Measurements from ENCODE around the gene CPNE7. TPM values are rescaled to one million over a fixed set of nuclear protein-coding genes. Genes with fewer than 3 reads are reported as not detected.

Gene CPNE7
- total RNA-seq, 2 donors from 2014 or later: 0.18 to 8.9 TPM

GRCh38 chr16:89557690-89558490 lies 17.7 kb upstream of the CPNE7 start:
- intact Hi-C loops (cut with DNase I): no loop called here
- H3K36me3 ChIP-seq: peaks cover 2 to 6% of the 10 kb centered on the region in 2 donors
- TF ChIP-seq, protein P1, sequence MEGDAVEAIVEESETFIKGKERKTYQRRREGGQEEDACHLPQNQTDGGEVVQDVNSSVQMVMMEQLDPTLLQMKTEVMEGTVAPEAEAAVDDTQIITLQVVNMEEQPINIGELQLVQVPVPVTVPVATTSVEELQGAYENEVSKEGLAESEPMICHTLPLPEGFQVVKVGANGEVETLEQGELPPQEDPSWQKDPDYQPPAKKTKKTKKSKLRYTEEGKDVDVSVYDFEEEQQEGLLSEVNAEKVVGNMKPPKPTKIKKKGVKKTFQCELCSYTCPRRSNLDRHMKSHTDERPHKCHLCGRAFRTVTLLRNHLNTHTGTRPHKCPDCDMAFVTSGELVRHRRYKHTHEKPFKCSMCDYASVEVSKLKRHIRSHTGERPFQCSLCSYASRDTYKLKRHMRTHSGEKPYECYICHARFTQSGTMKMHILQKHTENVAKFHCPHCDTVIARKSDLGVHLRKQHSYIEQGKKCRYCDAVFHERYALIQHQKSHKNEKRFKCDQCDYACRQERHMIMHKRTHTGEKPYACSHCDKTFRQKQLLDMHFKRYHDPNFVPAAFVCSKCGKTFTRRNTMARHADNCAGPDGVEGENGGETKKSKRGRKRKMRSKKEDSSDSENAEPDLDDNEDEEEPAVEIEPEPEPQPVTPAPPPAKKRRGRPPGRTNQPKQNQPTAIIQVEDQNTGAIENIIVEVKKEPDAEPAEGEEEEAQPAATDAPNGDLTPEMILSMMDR (IDR thresholded peaks at IDR 0.05): no peak
- TF ChIP-seq POLR2AphosphoS5 (IDR thresholded peaks at IDR 0.05) (no peak), POLR2A (IDR thresholded peaks at IDR 0.05) (no peak)
- H3K4me3 ChIP-seq: no peak overlapping the region
- WGBS: 89% methylated on average over 19 of the region's 19 CpGs
- H3K4me1 ChIP-seq (replicated peaks): peaks cover 9% of the 10 kb centered on the region
- H3K9me3 ChIP-seq: no peaks in the 10 kb centered on the region
- no peak for DNase-seq (ENCODE audit: low spot score)
- no peak overlapping the region for H3K27ac ChIP-seq
- no peaks in the 10 kb centered on the region for H3K27me3 ChIP-seq (replicated peaks; ENCODE audit: insufficient read depth)

DNA sequence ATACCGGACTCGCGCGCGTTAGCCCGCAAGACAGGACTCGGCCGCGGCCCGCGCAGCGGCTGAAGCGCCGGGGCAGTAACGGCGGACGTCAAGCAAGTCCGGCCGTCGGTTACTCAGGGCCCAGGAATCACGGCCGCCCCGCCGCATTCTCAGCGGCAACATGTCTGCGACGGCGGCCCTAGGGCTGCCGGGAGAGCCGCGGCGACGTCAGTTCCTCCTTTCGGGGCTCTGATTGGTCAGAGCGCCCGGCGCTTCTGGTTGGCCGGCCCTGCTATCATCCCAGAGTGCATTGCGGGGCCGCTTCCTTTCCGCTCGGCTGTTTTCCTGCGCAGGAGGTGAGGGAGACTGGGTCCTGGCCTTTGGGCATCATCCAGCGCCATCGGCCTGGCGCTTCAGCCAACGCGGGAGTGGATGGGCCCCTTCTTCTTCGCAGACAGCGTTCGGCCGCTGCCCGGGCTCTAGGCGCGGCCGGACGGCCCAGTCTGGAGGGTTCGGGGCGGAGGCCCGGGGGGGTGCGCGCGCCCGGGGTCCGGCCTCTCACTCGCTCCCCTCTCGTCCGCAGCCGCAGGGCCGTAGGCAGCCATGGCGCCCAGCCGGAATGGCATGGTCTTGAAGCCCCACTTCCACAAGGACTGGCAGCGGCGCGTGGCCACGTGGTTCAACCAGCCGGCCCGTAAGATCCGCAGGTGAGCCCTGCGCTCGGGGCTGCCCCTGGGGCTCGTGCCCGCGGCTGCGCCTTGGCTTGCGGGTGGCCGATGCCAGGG lies 15.0 kb upstream of the CPNE7 start, which contains the start of gene RPL13:
Gene RPL13, plus strand, starts transcription at position 305 of the 764 bp plus-strand sequence. Its CDS starts 278 bp downstream, at position 583.
- H3K27me3 ChIP-seq (replicated peaks; ENCODE audit: insufficient read depth): no peaks in the 10 kb centered on the region
- WGBS: under 1% methylated on average over 62 of the region's 87 CpGs
- H3K36me3 ChIP-seq: peaks cover 6 to 11% of the 10 kb centered on the region in 2 donors
- TF ChIP-seq, protein P1 (IDR thresholded peaks at IDR 0.05): peak in 1 of 4 experiments; percentile 31
- peak; percentile 94 for TF ChIP-seq POLR2A (IDR thresholded peaks at IDR 0.05)
- TF ChIP-seq POLR2AphosphoS5 (IDR thresholded peaks at IDR 0.05): peak; percentile 98
- H3K4me1 ChIP-seq (replicated peaks): peaks cover 15% of the 10 kb centered on the region
- DNase-seq (ENCODE audit: low spot score): peak; percentile 95
- H3K4me3 ChIP-seq: peak within 1 kb of the TSS; percentile 67 to 94
- peak within 1 kb of the TSS; percentile 91 for H3K27ac ChIP-seq
- H3K9me3 ChIP-seq: no peaks in the 10 kb centered on the region
- intact Hi-C loops (cut with DNase I): loop anchor here (10.0 kb wide), 1 partner anchor 226 kb away; no protein-coding TSS in a partner anchor

DNA sequence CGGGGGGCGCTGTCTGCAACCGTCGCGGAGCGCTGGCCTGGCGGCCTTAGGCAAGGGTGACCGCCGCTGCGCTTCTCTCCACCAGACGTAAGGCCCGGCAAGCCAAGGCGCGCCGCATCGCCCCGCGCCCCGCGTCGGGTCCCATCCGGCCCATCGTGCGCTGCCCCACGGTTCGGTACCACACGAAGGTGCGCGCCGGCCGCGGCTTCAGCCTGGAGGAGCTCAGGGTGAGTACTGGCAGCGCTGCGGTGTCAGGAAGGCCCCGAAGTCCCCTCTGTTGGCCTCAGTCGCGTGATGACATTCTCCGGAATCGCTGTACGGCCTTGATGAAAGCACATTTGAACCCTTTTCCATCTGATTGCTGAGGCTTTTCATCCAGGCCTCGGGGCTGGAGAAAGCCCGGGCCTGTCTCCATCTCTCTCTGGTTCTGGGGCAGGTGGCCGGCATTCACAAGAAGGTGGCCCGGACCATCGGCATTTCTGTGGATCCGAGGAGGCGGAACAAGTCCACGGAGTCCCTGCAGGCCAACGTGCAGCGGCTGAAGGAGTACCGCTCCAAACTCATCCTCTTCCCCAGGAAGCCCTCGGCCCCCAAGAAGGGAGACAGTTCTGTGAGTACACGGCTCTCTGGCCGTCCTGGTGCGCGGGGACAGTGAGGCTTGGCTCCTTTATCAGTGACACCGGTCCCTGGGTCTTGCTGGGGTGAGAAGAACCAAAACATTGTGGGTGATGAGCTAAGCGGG lies 14.2 kb upstream of the CPNE7 start:
- no peak for TF ChIP-seq POLR2AphosphoS5 (IDR thresholded peaks at IDR 0.05)
- TF ChIP-seq, protein P1 (IDR thresholded peaks at IDR 0.05): no peak
- DNase-seq (ENCODE audit: low spot score): no peak
- Histone ChIP-seq H3K9me3 (no peaks in the 10 kb centered on the region), H3K27me3 (replicated peaks; ENCODE audit: insufficient read depth) (no peaks in the 10 kb centered on the region), H3K4me3 (peak overlapping the region; percentile 67 to 94), H3K4me1 (replicated peaks) (peaks cover 15% of the 10 kb centered on the region), H3K36me3 (peaks cover 6 to 11% of the 10 kb centered on the region in 2 donors), H3K27ac (peak overlapping the region; percentile 91)
- 4% methylated on average over 47 of the region's 58 CpGs for WGBS
- intact Hi-C loops (cut with DNase I): loop anchor here (10.0 kb wide), 1 partner anchor 227 kb away; no protein-coding TSS in a partner anchor

- Histone ChIP-seq H3K36me3 (peaks cover 6 to 11% of the 10 kb centered on the region in 2 donors), H3K4me1 (replicated peaks) (peaks cover 15% of the 10 kb centered on the region), H3K27ac (peak overlapping the region; percentile 91), H3K9me3 (no peaks in the 10 kb centered on the region), H3K4me3 (peak overlapping the region; percentile 67 to 94), H3K27me3 (replicated peaks; ENCODE audit: insufficient read depth) (no peaks in the 10 kb centered on the region)
- 42% methylated on average over 23 of the region's 23 CpGs for WGBS
- TF ChIP-seq, protein P1 (IDR thresholded peaks at IDR 0.05): no peak
- TF ChIP-seq POLR2A (IDR thresholded peaks at IDR 0.05): no peak
- TF ChIP-seq POLR2AphosphoS5 (IDR thresholded peaks at IDR 0.05): no peak
- DNase-seq (ENCODE audit: low spot score): peak; percentile 28
- intact Hi-C loops (cut with DNase I): loop anchor here (10.0 kb wide), 1 partner anchor 227 kb away; no protein-coding TSS in a partner anchor
Measured at GRCh38 chr16:89561884-89562599, 13.5 kb upstream of the CPNE7 start.
